GM18868 (cell line): ENCODE results near the gene RPS15A.
A peak's percentile ranks its signal among the peaks of the same experiment; 100 is the strongest.
"Not testable (repeated sequence)": the region's sequence is repeated elsewhere in the genome, so short reads cannot be mapped to it uniquely, and the experiment has no call there.

Source experiments
- ATAC-seq: cut with Tn5 transposase; IDR thresholded peaks from one replicate; pipeline ENCODE4 v1.9.1; 2021; ENCODE audit warnings: mild to moderate bottlenecking, moderate library complexity; ENCODE audit not compliant: unreplicated experiment

Gene RPS15A

GRCh38 chr16:18757960-18758660 lies 32.0 kb downstream of the RPS15A start:
- peak; percentile 42 for ATAC-seq

GRCh38 chr16:18756639-18757038 lies 33.5 kb downstream of the RPS15A start:
- not testable (repeated sequence) for ATAC-seq

GRCh38 chr16:18742870-18743269 lies 47.3 kb downstream of the RPS15A start:
- ATAC-seq = not testable (repeated sequence)

- not testable (repeated sequence) for ATAC-seq
These were observed 50.1 kb downstream of the RPS15A start for GRCh38 chr16:18740027-18740426.

GRCh38 chr16:18738768-18739167 lies 51.4 kb downstream of the RPS15A start:
- ATAC-seq = not testable (repeated sequence)

- ATAC-seq = not testable (repeated sequence)
These were observed 55.9 kb downstream of the RPS15A start for GRCh38 chr16:18734279-18734678.
